ENCODE results near the gene ADPRS.

The ADPRS gene

DNA sequence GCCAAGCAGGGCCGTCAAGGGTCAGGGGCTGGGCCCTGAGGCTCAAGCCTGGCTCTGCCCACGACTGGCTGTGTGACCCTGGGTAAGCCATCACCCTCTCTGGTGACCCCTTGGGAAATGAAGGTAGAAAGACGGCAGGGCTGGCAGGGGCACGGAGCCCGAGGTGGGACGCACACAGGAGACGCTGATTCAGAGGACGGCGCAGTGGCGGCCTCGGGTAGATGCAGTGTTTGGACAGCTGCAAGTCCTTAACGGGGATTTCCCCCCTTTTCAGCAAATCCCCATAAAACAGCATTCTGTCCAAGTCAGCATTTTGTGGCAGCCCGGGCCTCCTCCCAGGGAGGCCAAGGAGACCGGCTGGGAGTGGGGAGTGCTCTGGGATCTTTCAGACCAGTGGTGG lies 19.6 kb downstream of the ADPRS start:
- H3K27me3 ChIP-seq (ENCODE audit: control insufficient read depth, insufficient read depth, low read length, poor library complexity, severe bottlenecking) = no peaks in the 10 kb centered on the region
- no peak overlapping the region for H3K27ac ChIP-seq (ENCODE audit: insufficient read depth, low read depth, low read length, poor library complexity, severe bottlenecking)
- H3K36me3 ChIP-seq (ENCODE audit: control insufficient read depth, insufficient read depth, low read length) = no peaks in the 10 kb centered on the region
- no peaks in the 10 kb centered on the region for H3K9me3 ChIP-seq (ENCODE audit: control insufficient read depth, low read length)
- WGBS, 2 experiments = 91 to 92% methylated on average over 14 of the region's 14 CpGs
- H3K4me3 ChIP-seq (ENCODE audit: insufficient read depth, low read depth, low read length) = no peak overlapping the region
- H3K4me1 ChIP-seq (ENCODE audit: control insufficient read depth, insufficient read depth, low read length) = no peaks in the 10 kb centered on the region

DNA sequence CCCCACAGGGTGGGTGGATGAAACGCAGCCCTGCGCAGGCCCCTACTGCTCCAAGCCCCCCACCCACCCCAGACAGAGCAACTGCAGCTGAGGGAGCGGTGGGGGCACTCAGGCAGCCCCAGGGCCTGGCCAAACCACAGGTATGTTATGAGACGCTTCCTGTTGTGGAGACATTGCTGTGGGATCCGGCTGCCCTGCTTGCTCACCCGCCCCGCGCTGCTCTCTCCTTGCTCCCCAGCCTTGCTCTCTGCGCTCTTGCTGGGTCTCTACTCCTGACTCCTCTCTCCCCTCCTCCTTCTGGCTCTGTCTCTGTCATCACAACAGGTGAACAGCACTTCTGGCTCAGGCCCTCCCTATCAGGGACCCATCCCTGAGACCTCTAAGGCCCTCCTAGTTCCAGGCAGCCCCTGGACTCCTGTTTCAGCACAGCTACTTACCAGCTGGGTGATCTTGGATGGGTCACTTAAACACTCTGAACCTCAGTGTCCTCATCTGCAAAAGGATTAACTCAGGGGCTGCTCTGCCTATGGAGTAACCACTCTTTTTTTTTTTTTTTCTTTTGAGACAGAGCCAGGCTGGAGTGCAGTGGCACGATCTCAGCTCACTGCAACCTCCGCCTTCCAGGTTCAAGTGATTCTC lies 20.5 kb downstream of the ADPRS start:
- Histone ChIP-seq H3K4me1 (ENCODE audit: control insufficient read depth, insufficient read depth, low read length) (no peaks in the 10 kb centered on the region), H3K27ac (ENCODE audit: insufficient read depth, low read depth, low read length, poor library complexity, severe bottlenecking) (no peak overlapping the region), H3K27me3 (ENCODE audit: control insufficient read depth, insufficient read depth, low read length, poor library complexity, severe bottlenecking) (no peaks in the 10 kb centered on the region), H3K4me3 (ENCODE audit: insufficient read depth, low read depth, low read length) (no peak overlapping the region), H3K9me3 (ENCODE audit: control insufficient read depth, low read length) (no peaks in the 10 kb centered on the region), H3K36me3 (ENCODE audit: control insufficient read depth, insufficient read depth, low read length) (no peaks in the 10 kb centered on the region)
- WGBS, 2 experiments = 92 to 93% methylated on average over 11 of the region's 11 CpGs

DNA sequence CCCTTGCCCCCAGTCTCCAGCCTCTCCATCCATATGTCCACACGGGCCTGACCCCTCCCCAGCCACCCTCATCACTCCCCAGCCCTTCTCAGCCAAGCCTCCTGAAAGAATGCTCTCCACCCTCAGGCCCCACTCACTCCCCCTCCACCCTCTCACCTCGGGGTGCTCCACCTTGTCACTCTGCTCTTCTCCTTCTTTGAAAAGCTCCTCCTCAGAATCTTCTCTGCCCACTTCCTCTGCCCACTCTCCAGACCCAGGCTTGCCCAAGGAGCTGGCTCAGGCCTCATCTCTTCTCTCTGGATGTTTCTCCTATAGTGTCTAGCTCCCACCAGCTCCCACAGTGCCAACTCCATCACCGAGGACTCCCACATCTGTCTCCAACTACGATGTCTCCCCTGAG lies 22.5 kb downstream of the ADPRS start:
- H3K27ac ChIP-seq (ENCODE audit: insufficient read depth, low read depth, low read length, poor library complexity, severe bottlenecking) = no peak overlapping the region
- H3K4me3 ChIP-seq (ENCODE audit: insufficient read depth, low read depth, low read length) = no peak overlapping the region
- H3K9me3 ChIP-seq (ENCODE audit: control insufficient read depth, low read length) = no peaks in the 10 kb centered on the region
- peaks cover 4% of the 10 kb centered on the region for H3K4me1 ChIP-seq (ENCODE audit: control insufficient read depth, insufficient read depth, low read length)
- WGBS, 2 experiments = 83 to 86% methylated on average over 4 of the region's 4 CpGs
- H3K36me3 ChIP-seq (ENCODE audit: control insufficient read depth, insufficient read depth, low read length) = no peaks in the 10 kb centered on the region
- no peaks in the 10 kb centered on the region for H3K27me3 ChIP-seq (ENCODE audit: control insufficient read depth, insufficient read depth, low read length, poor library complexity, severe bottlenecking)

DNA sequence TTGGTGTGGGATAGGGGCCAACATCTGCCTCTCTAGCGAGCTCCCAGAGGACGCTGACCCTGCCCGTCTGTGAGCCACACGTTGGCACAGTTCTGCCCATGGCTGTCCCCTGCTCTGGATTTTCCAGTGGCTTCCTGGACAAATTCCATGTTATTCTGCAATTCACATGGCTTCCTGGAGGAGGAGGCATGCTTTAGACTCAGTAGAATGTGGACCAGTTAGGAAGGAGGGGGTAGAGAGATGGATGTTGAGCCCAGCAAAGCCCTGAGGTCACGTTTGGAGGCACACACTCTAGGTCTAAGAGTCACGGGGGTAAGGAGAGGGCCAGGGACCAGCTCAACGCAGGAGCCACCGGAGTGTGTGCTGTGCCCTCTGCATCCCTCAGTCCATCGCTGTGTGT lies 24.1 kb downstream of the ADPRS start:
- 93% methylated on average over 9 of the region's 9 CpGs for WGBS, 2 experiments
- Histone ChIP-seq H3K27ac (ENCODE audit: insufficient read depth, low read depth, low read length, poor library complexity, severe bottlenecking) (no peak overlapping the region), H3K9me3 (ENCODE audit: control insufficient read depth, low read length) (no peaks in the 10 kb centered on the region)

DNA sequence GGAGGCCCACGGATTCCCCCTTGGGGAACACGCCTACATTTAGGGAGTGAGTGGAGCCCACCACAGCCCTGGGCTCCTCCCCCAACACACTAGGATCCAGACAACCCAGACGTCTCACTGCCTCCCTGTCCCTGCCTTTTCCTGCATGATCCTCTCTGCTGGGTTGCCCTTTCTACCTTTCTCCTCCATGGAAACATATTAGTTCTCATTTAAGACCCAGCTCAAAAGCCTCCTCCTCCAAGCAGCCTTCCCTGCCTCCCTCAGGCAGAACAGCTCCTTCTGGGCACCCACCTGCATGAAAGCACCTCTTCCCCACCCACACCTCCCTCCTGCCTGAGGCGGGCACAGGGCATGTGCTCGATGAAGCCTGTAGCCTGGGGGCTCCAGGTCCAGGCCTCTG lies 25.7 kb downstream of the ADPRS start:
- Histone ChIP-seq H3K4me1 (ENCODE audit: control insufficient read depth, insufficient read depth, low read length) (peaks cover 14% of the 10 kb centered on the region), H3K27me3 (ENCODE audit: control insufficient read depth, insufficient read depth, low read length, poor library complexity, severe bottlenecking) (no peaks in the 10 kb centered on the region), H3K4me3 (ENCODE audit: insufficient read depth, low read depth, low read length) (no peak overlapping the region), H3K9me3 (ENCODE audit: control insufficient read depth, low read length) (no peaks in the 10 kb centered on the region), H3K36me3 (ENCODE audit: control insufficient read depth, insufficient read depth, low read length) (no peaks in the 10 kb centered on the region), H3K27ac (ENCODE audit: insufficient read depth, low read depth, low read length, poor library complexity, severe bottlenecking) (no peak overlapping the region)
- WGBS, 2 experiments = 71 to 72% methylated on average over 5 of the region's 5 CpGs

More for the DNA sequence above, 24.1 kb downstream of the ADPRS start:
- no peak overlapping the region for H3K4me3 ChIP-seq (ENCODE audit: insufficient read depth, low read depth, low read length)
- H3K27me3 ChIP-seq (ENCODE audit: control insufficient read depth, insufficient read depth, low read length, poor library complexity, severe bottlenecking) = no peaks in the 10 kb centered on the region
- no peaks in the 10 kb centered on the region for H3K36me3 ChIP-seq (ENCODE audit: control insufficient read depth, insufficient read depth, low read length)
- H3K4me1 ChIP-seq (ENCODE audit: control insufficient read depth, insufficient read depth, low read length) = peaks cover 7% of the 10 kb centered on the region

DNA sequence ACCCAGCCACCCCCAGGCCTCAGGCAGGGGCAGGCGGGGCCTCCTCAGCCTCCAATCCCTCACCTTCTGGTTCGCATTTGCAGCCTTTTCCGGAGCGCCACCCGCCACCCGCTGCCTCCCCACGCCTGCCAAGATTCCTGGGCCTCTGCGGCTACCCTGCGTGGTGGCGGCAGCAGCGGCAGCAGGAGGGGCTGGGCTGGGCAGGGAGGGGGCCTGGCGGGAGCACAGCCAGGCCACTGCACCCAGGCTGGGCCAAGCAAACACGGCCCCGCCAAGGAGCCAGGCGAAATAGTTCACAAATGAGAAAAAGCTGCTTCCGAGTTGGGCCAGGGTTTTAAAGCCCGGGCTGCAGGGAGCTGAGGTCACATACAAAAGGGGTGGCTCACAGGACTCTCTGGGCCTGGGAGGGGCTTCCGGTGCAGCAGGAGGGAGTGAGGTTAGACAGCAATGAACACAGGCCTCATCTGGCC lies 26.5 kb downstream of the ADPRS start:
- Histone ChIP-seq H3K4me3 (ENCODE audit: insufficient read depth, low read depth, low read length) (no peak overlapping the region), H3K27ac (ENCODE audit: insufficient read depth, low read depth, low read length, poor library complexity, severe bottlenecking) (no peak overlapping the region), H3K4me1 (ENCODE audit: control insufficient read depth, insufficient read depth, low read length) (peaks cover 20% of the 10 kb centered on the region), H3K9me3 (ENCODE audit: control insufficient read depth, low read length) (no peaks in the 10 kb centered on the region), H3K36me3 (ENCODE audit: control insufficient read depth, insufficient read depth, low read length) (no peaks in the 10 kb centered on the region), H3K27me3 (ENCODE audit: control insufficient read depth, insufficient read depth, low read length, poor library complexity, severe bottlenecking) (no peaks in the 10 kb centered on the region)
- WGBS, 2 experiments = 77 to 78% methylated on average over 18 of the region's 18 CpGs

DNA sequence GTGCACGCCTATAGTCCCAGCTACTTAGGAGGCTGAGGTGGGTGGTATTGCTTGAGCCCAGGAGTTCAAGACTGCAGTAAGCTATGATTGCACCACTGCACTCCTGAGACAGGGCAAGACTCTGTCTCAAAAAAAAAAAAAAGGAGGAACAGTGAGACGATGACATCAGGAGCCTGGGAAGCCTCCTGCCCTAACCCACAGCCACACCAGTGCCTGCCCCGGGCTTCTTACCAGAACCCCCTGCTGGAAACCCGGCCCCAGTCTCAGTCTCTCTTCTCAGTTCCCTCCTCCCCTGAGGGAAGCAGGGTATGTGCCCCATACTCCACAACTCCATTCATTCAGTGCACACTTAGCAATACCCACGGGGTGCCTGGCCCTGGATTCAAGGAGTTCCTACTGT lies 27.2 kb downstream of the ADPRS start:
- no peaks in the 10 kb centered on the region for H3K27me3 ChIP-seq (ENCODE audit: control insufficient read depth, insufficient read depth, low read length, poor library complexity, severe bottlenecking)
- no peaks in the 10 kb centered on the region for H3K9me3 ChIP-seq (ENCODE audit: control insufficient read depth, low read length)
- WGBS, 2 experiments = 69 to 72% methylated on average over 5 of the region's 5 CpGs
- H3K4me3 ChIP-seq (ENCODE audit: insufficient read depth, low read depth, low read length) = no peak overlapping the region
- H3K4me1 ChIP-seq (ENCODE audit: control insufficient read depth, insufficient read depth, low read length) = peaks cover 20% of the 10 kb centered on the region
- H3K27ac ChIP-seq (ENCODE audit: insufficient read depth, low read depth, low read length, poor library complexity, severe bottlenecking) = no peak overlapping the region
- no peaks in the 10 kb centered on the region for H3K36me3 ChIP-seq (ENCODE audit: control insufficient read depth, insufficient read depth, low read length)

DNA sequence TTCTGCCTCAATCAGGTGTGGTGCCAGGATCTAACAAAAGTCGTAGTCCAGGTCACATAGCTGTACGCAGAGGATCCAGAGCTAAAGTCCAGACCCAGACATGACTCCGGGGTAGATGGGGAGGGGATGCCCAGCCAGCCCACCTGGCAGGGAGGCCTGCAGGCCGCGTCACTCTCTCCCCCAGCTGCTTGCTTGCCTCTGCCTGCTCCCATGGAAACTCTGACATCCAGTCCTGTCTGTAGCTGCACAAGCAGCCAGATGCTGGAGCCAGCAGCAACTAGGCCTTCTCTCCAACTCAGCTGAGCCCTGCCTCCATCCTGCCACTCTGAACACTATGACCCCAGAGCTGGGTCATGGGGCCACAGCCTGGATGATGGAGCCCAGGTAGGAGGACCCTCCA lies 28.2 kb downstream of the ADPRS start:
- Histone ChIP-seq H3K27me3 (ENCODE audit: control insufficient read depth, insufficient read depth, low read length, poor library complexity, severe bottlenecking) (peaks cover 2% of the 10 kb centered on the region), H3K4me3 (ENCODE audit: insufficient read depth, low read depth, low read length) (no peak overlapping the region), H3K9me3 (ENCODE audit: control insufficient read depth, low read length) (no peaks in the 10 kb centered on the region), H3K36me3 (ENCODE audit: control insufficient read depth, insufficient read depth, low read length) (no peaks in the 10 kb centered on the region), H3K4me1 (ENCODE audit: control insufficient read depth, insufficient read depth, low read length) (peaks cover 20% of the 10 kb centered on the region), H3K27ac (ENCODE audit: insufficient read depth, low read depth, low read length, poor library complexity, severe bottlenecking) (no peak overlapping the region)
- WGBS, 2 experiments = 90% methylated on average over 5 of the region's 5 CpGs

DNA sequence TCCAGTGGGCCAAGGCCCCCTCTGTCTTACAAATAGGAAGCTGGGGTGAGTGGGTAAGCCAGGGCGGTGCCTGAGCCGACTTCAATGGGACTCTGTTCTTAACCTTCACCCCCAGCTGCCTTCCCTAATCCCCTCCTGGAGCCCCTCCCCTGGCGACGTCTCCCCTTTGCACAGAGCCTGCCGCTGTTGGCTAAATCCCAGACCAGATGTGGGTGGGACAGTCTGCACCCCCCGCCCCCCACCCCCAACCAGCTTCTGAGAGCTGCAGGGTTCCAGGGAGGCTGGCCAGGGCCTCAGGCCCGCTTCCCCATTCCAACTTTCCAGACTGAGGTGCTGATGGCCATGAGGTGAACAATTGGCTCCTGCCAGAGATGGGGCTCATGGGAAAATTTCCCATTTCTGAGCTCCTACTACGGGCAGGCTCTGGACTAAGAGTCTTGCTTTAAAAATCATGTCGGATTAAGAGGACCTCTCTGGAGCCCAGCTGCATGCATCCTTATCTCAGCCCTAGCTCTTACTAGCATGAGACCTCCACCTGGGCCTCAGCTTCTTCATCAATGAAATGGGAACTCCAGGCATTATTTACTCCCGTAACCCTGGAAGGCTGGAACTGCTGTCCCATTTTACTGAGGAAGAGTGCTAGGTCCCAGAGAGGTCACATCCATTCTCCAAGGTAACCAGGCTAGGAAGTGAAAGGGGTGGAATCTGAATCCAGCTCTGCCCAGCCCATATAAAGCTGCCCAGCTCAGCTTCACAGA lies 29.9 kb downstream of the ADPRS start:
- Histone ChIP-seq H3K4me3 (ENCODE audit: insufficient read depth, low read depth, low read length) (no peak overlapping the region), H3K27me3 (ENCODE audit: control insufficient read depth, insufficient read depth, low read length, poor library complexity, severe bottlenecking) (peaks cover 19% of the 10 kb centered on the region), H3K4me1 (ENCODE audit: control insufficient read depth, insufficient read depth, low read length) (peaks cover 20% of the 10 kb centered on the region), H3K9me3 (ENCODE audit: control insufficient read depth, low read length) (no peaks in the 10 kb centered on the region), H3K27ac (ENCODE audit: insufficient read depth, low read depth, low read length, poor library complexity, severe bottlenecking) (no peak overlapping the region), H3K36me3 (ENCODE audit: control insufficient read depth, insufficient read depth, low read length) (no peaks in the 10 kb centered on the region)
- WGBS, 2 experiments = 65 to 71% methylated on average over 9 to 10 of the region's 10 CpGs

DNA sequence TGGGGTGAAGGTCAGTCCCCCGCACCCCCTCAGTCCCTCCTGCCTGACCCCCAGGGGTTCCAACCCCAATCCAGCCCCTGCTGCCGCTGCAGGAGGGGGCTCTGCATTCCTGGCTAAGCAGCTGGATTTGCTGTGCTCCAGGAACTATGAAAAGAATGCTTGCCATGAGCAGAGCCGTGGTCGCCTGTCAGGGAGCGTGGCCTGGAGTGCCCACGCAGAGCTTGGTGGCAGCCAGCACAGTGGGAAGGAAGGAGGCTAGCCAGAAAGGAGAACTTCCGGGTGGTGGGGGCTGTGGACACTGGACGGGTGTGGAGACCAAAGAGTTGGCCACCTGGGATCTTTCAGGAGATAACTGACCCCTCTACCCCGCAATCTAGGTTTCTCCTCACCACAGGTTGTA lies 30.8 kb downstream of the ADPRS start:
- Histone ChIP-seq H3K4me3 (ENCODE audit: insufficient read depth, low read depth, low read length) (no peak overlapping the region), H3K4me1 (ENCODE audit: control insufficient read depth, insufficient read depth, low read length) (peaks cover 20% of the 10 kb centered on the region), H3K27ac (ENCODE audit: insufficient read depth, low read depth, low read length, poor library complexity, severe bottlenecking) (no peak overlapping the region), H3K27me3 (ENCODE audit: control insufficient read depth, insufficient read depth, low read length, poor library complexity, severe bottlenecking) (peaks cover 28% of the 10 kb centered on the region), H3K36me3 (ENCODE audit: control insufficient read depth, insufficient read depth, low read length) (no peaks in the 10 kb centered on the region), H3K9me3 (ENCODE audit: control insufficient read depth, low read length) (no peaks in the 10 kb centered on the region)
- WGBS, 2 experiments = 69 to 75% methylated on average over 9 of the region's 9 CpGs

Measured in ectodermal cell (in vitro differentiated cells).